H9 (cell line): Measurements from ENCODE around the gene DAPK2. TPM values are rescaled to one million over a fixed set of nuclear protein-coding genes. Genes with fewer than 3 reads are reported as not detected.

Experiments used
- DNase-seq: peaks from one replicate; pipeline ENCODE4 v3.0.0-alpha.2; 2017
- H2AFZ ChIP-seq: one replicate; pipeline ENCODE4 v1.6.1; 2013; ENCODE audit warnings: mild to moderate bottlenecking, low read length, control low read depth, moderate library complexity
- H2AK5ac ChIP-seq: 2 replicates; pipeline ENCODE4 v1.6.1; 2013; ENCODE audit warnings: low read length, control low read depth, mixed read lengths; ENCODE audit not compliant: insufficient read length
- H2BK120ac ChIP-seq: one replicate; pipeline ENCODE4 v1.6.1; 2013; ENCODE audit warnings: low read depth, mild to moderate bottlenecking, low read length, control low read depth, inconsistent platforms; ENCODE audit not compliant: poor library complexity, severe bottlenecking
- H2BK12ac ChIP-seq: 2 replicates; pipeline ENCODE4 v1.6.1; 2013; ENCODE audit warnings: low read length, control low read depth, mixed read lengths, low read depth; ENCODE audit not compliant: insufficient read length
- H2BK15ac ChIP-seq: 2 replicates; pipeline ENCODE4 v1.6.1; 2013; ENCODE audit warnings: low read depth, low read length, control low read depth
- H2BK20ac ChIP-seq: one replicate; pipeline ENCODE4 v1.6.1; 2013; ENCODE audit warnings: low read depth, mild to moderate bottlenecking, low read length, control low read depth, inconsistent platforms; ENCODE audit not compliant: poor library complexity, severe bottlenecking
- H2BK5ac ChIP-seq: 2 replicates; pipeline ENCODE4 v1.6.1; 2013; ENCODE audit warnings: low read length, control low read depth, mixed read lengths; ENCODE audit not compliant: insufficient read length
- H3K14ac ChIP-seq: 2 replicates; pipeline ENCODE4 v1.6.1; 2013; ENCODE audit warnings: low read length, control low read depth; ENCODE audit not compliant: insufficient read depth
- H3K18ac ChIP-seq: 2 replicates; pipeline ENCODE4 v1.6.1; 2013; ENCODE audit warnings: low read depth, mild to moderate bottlenecking, mixed read lengths, low read length, control low read depth; ENCODE audit not compliant: insufficient read length
- H3K23ac ChIP-seq: 2 replicates; pipeline ENCODE4 v1.6.1; 2013; ENCODE audit warnings: low read length, control low read depth, mixed read lengths, low read depth; ENCODE audit not compliant: insufficient read length
- H3K23me2 ChIP-seq: 2 replicates; pipeline ENCODE4 v1.6.1; 2013; ENCODE audit warnings: low read depth, mild to moderate bottlenecking, mixed read lengths, low read length, control low read depth; ENCODE audit not compliant: insufficient read length, poor library complexity, severe bottlenecking
- H3K27ac ChIP-seq: 2 replicates; pipeline ENCODE4 v1.5.1; 2013; ENCODE audit warnings: low read length, control low read depth, mixed read lengths, low read depth; ENCODE audit not compliant: insufficient read length
- H3K27me3 ChIP-seq: 2 replicates; pipeline ENCODE4 v1.6.1; 2013; ENCODE audit warnings: low read length, control low read depth, inconsistent platforms; ENCODE audit not compliant: insufficient read depth
- H3K4ac ChIP-seq: 2 replicates; pipeline ENCODE4 v1.6.1; 2013; ENCODE audit warnings: low read depth, mild to moderate bottlenecking, control low read depth, inconsistent platforms, low read length, moderate library complexity
- H3K4me1 ChIP-seq: 2 replicates; pipeline ENCODE4 v1.6.1; 2013; ENCODE audit warnings: low read length, control low read depth, inconsistent platforms; ENCODE audit not compliant: insufficient read depth
- H3K4me2 ChIP-seq: 2 replicates; pipeline ENCODE4 v1.6.1; 2013; ENCODE audit warnings: low read length, control low read depth, mixed read lengths; ENCODE audit not compliant: insufficient read length, insufficient read depth
- H3K56ac ChIP-seq: 2 replicates; pipeline ENCODE4 v1.6.1; 2013; ENCODE audit warnings: low read depth, mild to moderate bottlenecking, mixed read lengths, low read length, control low read depth; ENCODE audit not compliant: insufficient read length
- H3K79me1 ChIP-seq: 2 replicates; pipeline ENCODE4 v1.6.1; 2013; ENCODE audit warnings: low read depth, mild to moderate bottlenecking, moderate library complexity, low read length, control low read depth, inconsistent platforms; ENCODE audit not compliant: insufficient read depth, poor library complexity, severe bottlenecking
- H3K79me2 ChIP-seq: 2 replicates; pipeline ENCODE4 v1.6.1; 2013; ENCODE audit warnings: low read length, control low read depth, inconsistent platforms; ENCODE audit not compliant: insufficient read depth
- H3K9ac ChIP-seq: 2 replicates; pipeline ENCODE4 v1.6.1; 2013; ENCODE audit warnings: low read length, control low read depth, mixed read lengths; ENCODE audit not compliant: insufficient read length; ENCODE audit errors: extremely low read depth
- H3K9me3 ChIP-seq: one replicate; pipeline ENCODE4 v1.6.1; 2013; ENCODE audit warnings: low read depth, low read length, inconsistent platforms; ENCODE audit not compliant: control insufficient read depth
- H3T11ph ChIP-seq: one replicate; pipeline ENCODE4 v1.6.1; 2013; ENCODE audit warnings: mild to moderate bottlenecking, low read length, control low read depth, inconsistent platforms
- H4K20me1 ChIP-seq: one replicate; pipeline ENCODE4 v1.6.1; 2013; ENCODE audit not compliant: control insufficient read depth, insufficient read length, insufficient read depth
- H4K5ac ChIP-seq: 2 replicates; pipeline ENCODE4 v1.6.1; 2013; ENCODE audit warnings: low read depth, mild to moderate bottlenecking, mixed read lengths, low read length, control low read depth; ENCODE audit not compliant: insufficient read length
- H4K8ac ChIP-seq: replicated peaks from 2 replicates; pipeline ENCODE4 v1.6.1; 2013; ENCODE audit warnings: low read length, control low read depth, mixed read lengths, low read depth; ENCODE audit not compliant: insufficient read length
- H4K91ac ChIP-seq: 2 replicates; pipeline ENCODE4 v1.6.1; 2013; ENCODE audit warnings: low read depth, mild to moderate bottlenecking, moderate library complexity, mixed read lengths, low read length, control low read depth; ENCODE audit not compliant: insufficient read length
- H3K27ac Mint-ChIP-seq, 3 experiments: 2 replicates in 2 of 3; 3 replicates in 1 of 3; pipeline ENCODE4 v1.8.0; 2020 to 2021; ENCODE audit warnings: mixed read lengths in 3 of 3, mild to moderate bottlenecking in 1 of 3, moderate library complexity in 1 of 3
- H3K27me3 Mint-ChIP-seq: 2 replicates; pipeline ENCODE4 v1.8.0; 2021; ENCODE audit warnings: low read depth, mild to moderate bottlenecking, moderate library complexity, mixed read lengths
- H3K36me3 Mint-ChIP-seq, 3 experiments: 2 replicates in 2 of 3; 3 replicates in 1 of 3; pipeline ENCODE4 v1.8.0; 2020 to 2021; ENCODE audit warnings: low read depth in 3 of 3, mixed read lengths in 3 of 3; ENCODE audit not compliant: insufficient read depth in 1 of 3
- H3K4me1 Mint-ChIP-seq, 2 experiments: 2 replicates each; pipeline ENCODE4 v1.8.0; 2020; ENCODE audit warnings: mixed read lengths in 2 of 2
- H3K4me3 Mint-ChIP-seq, 2 experiments: 2 replicates in 1 of 2; 3 replicates in 1 of 2; pipeline ENCODE4 v1.8.0; 2020 to 2021; ENCODE audit warnings: mild to moderate bottlenecking in 2 of 2, mixed read lengths in 2 of 2, moderate library complexity in 1 of 2
- H3K9me3 Mint-ChIP-seq, 2 experiments: 2 replicates in 1 of 2; 3 replicates in 1 of 2; pipeline ENCODE4 v1.8.0; 2020; ENCODE audit warnings: mild to moderate bottlenecking in 2 of 2, mixed read lengths in 2 of 2, moderate library complexity in 1 of 2
- whole genome bisulfite sequencing: extraction: QIAGEN DNeasy Blood & Tissue Kit; methylation state at CpG from one replicate; pipeline ENCODE4 v1.1.7; 2013; ENCODE audit warnings: missing lambda C conversion rate, low lambda C conversion rate, mixed read lengths; ENCODE audit not compliant: insufficient read length; ENCODE audit errors: extremely low coverage; 5-methylcytosine and 5-hydroxymethylcytosine counted together
- total RNA-seq: library from RNA; stranded (reverse); gene quantifications from 2 replicates; pipeline ENCODE4 v1.2.1, GENCODE V29; 2021
- TF ChIP-seq, protein P1 (sequence below): fragments of 200-600 bp; sonication (generic); conservative IDR thresholded peaks from 3 replicates; pipeline ENCODE4 v1.8.0; 2021; ENCODE audit warnings: antibody characterized with exemption, mild to moderate bottlenecking

Gene DAPK2
- total RNA-seq, 1 experiment from 2014 or later, result 3.5 TPM

DNA sequence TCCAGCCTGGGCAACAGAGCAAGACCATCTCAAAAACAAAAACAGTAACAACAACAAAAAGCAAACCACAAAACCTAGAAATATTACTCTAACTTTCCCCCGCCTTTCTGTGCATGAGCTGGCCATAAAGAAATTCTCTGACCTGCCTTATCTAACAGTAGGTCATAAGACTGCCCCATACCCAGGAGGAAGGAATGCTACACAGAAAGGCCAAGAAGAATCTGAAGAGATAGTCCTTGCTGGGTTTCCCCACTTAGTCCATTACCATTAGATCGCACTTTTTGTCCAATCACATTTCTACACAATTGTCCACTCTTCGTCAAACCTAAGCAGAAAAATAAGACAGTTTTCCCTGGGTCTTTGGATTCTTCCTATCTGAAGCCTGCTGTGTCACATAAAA is 23.8 kb upstream of the DAPK2 start:
- H2AFZ ChIP-seq, result no peak overlapping the region
- no peak for DNase-seq
- H3K36me3 Mint-ChIP-seq, result peaks cover 6 to 31% (median 19%) of the 10 kb centered on the region in 3 experiments; a peak in 6 of 7 replicates
- no peak overlapping the region for H3T11ph ChIP-seq
- H3K9me3 ChIP-seq, result no peaks in the 10 kb centered on the region
- no peaks in the 10 kb centered on the region for H3K4me1 ChIP-seq
- peaks cover 3 to 4% of the 10 kb centered on the region in 2 experiments; a peak in 3 of 4 replicates for H3K4me1 Mint-ChIP-seq
- H3K9ac ChIP-seq, result no peak overlapping the region
- no peaks in the 10 kb centered on the region for H3K79me1 ChIP-seq
- H3K27me3 Mint-ChIP-seq, result no peaks in the 10 kb centered on the region
- H3K79me2 ChIP-seq, result no peaks in the 10 kb centered on the region
- no peak overlapping the region for H3K27ac ChIP-seq
- no peaks in the 10 kb centered on the region for H3K27me3 ChIP-seq
- no peak overlapping the region for H3K14ac ChIP-seq
- no peak overlapping the region for H4K5ac ChIP-seq
- no peak overlapping the region for H2AK5ac ChIP-seq
- H2BK15ac ChIP-seq, result no peak overlapping the region
- no peak overlapping the region for H3K27ac Mint-ChIP-seq
- H2BK5ac ChIP-seq, result no peak overlapping the region
- no peak overlapping the region for H3K23ac ChIP-seq
- TF ChIP-seq, protein P1, sequence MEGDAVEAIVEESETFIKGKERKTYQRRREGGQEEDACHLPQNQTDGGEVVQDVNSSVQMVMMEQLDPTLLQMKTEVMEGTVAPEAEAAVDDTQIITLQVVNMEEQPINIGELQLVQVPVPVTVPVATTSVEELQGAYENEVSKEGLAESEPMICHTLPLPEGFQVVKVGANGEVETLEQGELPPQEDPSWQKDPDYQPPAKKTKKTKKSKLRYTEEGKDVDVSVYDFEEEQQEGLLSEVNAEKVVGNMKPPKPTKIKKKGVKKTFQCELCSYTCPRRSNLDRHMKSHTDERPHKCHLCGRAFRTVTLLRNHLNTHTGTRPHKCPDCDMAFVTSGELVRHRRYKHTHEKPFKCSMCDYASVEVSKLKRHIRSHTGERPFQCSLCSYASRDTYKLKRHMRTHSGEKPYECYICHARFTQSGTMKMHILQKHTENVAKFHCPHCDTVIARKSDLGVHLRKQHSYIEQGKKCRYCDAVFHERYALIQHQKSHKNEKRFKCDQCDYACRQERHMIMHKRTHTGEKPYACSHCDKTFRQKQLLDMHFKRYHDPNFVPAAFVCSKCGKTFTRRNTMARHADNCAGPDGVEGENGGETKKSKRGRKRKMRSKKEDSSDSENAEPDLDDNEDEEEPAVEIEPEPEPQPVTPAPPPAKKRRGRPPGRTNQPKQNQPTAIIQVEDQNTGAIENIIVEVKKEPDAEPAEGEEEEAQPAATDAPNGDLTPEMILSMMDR, result no peak
- H3K4me3 Mint-ChIP-seq, result no peak overlapping the region
- H3K4me2 ChIP-seq, result no peak overlapping the region
- no peak overlapping the region for H3K18ac ChIP-seq
- H2BK12ac ChIP-seq, result no peak overlapping the region
- no peaks in the 10 kb centered on the region for H3K23me2 ChIP-seq
- no peak overlapping the region for H3K56ac ChIP-seq
- H4K20me1 ChIP-seq, result no peaks in the 10 kb centered on the region
- no peak overlapping the region for H4K8ac ChIP-seq
- H4K91ac ChIP-seq, result no peak overlapping the region
- no CpG with 5 or more reads among the region's 3 CpGs for WGBS
- H2BK20ac ChIP-seq, result no peak overlapping the region
- no peak overlapping the region for H2BK120ac ChIP-seq
- no peak overlapping the region for H3K4ac ChIP-seq
- no peaks in the 10 kb centered on the region for H3K9me3 Mint-ChIP-seq
